ENCODE data around the gene NTNG2. TPM values are rescaled to one million over a fixed set of nuclear protein-coding genes. Genes with fewer than 3 reads are reported as not detected.

NTNG2 gene
- total and polyA plus RNA-seq, 9 donors = 0.23 to 1.3 (median 0.56) TPM

DNA sequence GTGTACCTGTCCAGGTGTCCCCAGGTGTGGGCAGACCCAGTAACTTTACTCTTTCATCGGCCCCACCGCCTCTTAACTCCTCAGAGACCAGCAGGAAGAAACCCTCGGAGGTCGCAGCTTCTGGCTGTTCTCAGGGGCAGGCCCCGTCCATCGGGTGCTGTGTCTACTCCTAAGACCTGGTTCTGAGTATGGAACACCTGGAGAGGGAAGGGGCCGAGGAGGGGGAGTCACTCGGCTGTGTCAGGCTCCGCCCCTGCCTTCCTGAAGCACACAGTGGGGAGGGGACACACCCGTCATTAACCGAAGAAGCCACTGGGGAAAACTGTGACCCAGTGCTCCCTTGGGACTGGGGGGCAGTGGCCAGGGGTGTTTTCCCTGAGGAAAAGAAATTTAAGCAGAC, 22.3 kb downstream of the NTNG2 start:
- Histone ChIP-seq H3K9me3 (replicated peaks; ENCODE audit: control insufficient read depth, low read depth, low read length) (no peaks in the 10 kb centered on the region), H3K36me3 (ENCODE audit: control insufficient read depth, insufficient read depth, low read length) (no peaks in the 10 kb centered on the region), H3K27ac (ENCODE audit: low read length) (no peak overlapping the region), H3K4me3 (ENCODE audit: low read length) (no peak overlapping the region), H3K4me1 (ENCODE audit: control insufficient read depth, insufficient read depth, low read length) (peaks cover 17% of the 10 kb centered on the region), H3K27me3 (ENCODE audit: control insufficient read depth, insufficient read depth, low read length) (peaks cover 79% of the 10 kb centered on the region)
- whole genome bisulfite sequencing (ENCODE audit: insufficient coverage) = 59% methylated on average over 7 of the region's 11 CpGs
- no peak for DNase-seq

DNA sequence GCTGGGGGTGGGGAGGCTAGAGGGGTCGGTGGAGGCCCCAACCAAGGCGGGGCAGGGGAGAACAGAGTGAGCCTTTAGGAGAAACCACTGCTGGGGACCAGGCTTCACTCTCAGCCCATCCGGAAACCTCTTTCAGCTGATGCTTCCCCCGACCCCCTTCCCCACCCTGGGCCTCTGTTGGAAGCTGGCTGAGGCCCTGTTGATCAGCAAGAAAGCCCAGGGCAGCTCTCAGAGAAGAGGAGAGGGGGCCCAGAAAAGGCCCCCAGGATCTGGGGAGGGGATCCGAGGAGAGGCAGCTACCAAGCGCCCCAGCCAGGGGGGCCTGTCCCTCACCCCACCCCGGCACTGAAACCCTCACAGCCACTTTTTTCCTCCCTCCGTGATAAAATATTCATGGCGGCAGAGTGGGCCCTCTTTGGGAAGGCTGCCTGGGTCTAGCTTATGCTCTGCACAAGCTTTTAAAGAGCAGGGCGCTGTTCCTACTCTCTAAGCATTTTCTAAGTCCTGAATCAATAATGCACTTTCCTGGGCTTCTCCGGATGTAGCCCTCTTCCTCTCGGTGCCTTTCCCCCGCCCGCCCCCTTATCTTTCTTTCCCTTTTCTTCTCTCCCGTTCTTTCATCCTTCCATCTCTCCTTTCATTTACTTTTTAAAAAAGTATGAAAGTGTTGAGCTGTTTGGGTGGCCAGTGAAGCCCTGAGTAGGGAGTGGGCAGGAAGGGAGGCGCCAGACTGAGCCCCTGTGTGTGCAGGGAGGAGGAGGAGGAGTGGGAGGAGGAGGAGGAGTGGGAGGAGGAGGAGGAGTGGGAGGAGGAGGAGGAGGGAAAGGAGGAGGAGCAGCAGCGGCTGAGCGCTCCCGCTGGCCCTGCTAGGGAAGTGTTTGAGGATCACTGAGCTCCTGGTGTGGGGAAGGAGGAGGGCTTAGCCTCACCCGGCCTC, 23.5 kb downstream of the NTNG2 start:
- peaks cover 78% of the 10 kb centered on the region for H3K27me3 ChIP-seq (ENCODE audit: control insufficient read depth, insufficient read depth, low read length)
- peak; percentile 23 for DNase-seq

DNA sequence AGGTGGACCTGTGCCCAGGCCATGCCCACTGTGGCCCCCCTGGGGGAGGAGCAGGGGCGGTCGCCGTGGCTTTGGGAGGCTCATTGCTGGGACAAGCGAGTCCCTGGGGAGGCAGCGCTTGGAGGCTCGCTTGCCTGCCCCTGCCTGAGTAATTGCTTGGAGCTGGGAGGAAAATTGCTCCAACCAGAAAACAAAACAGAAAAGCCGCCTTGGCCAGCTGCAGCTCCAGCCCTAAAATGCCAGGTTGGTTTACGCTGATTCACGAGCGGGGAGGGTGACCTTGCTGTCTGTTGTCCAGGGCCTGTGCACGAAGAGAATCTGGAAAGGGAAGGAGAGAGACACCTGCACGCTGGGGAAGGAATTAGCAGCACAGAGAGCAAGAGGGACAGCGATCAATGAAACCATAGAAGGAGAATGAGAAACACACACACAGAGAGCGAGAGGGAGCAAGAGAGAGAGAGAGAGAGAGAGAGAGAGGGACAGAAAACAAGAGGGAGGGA, 25.3 kb downstream of the NTNG2 start:
- Histone ChIP-seq H3K4me1 (ENCODE audit: control insufficient read depth, insufficient read depth, low read length) (peaks cover 12% of the 10 kb centered on the region), H3K27me3 (ENCODE audit: control insufficient read depth, insufficient read depth, low read length) (peaks cover 69% of the 10 kb centered on the region), H3K27ac (ENCODE audit: low read length) (no peak overlapping the region), H3K4me3 (ENCODE audit: low read length) (no peak overlapping the region), H3K36me3 (ENCODE audit: control insufficient read depth, insufficient read depth, low read length) (no peaks in the 10 kb centered on the region), H3K9me3 (replicated peaks; ENCODE audit: control insufficient read depth, low read depth, low read length) (no peaks in the 10 kb centered on the region)
- 12% methylated on average over 10 of the region's 14 CpGs for WGBS (ENCODE audit: insufficient coverage)
- DNase-seq = no peak

More for the DNA sequence above, 23.5 kb downstream of the NTNG2 start:
- Histone ChIP-seq H3K36me3 (ENCODE audit: control insufficient read depth, insufficient read depth, low read length) (no peaks in the 10 kb centered on the region), H3K4me1 (ENCODE audit: control insufficient read depth, insufficient read depth, low read length) (peaks cover 17% of the 10 kb centered on the region), H3K4me3 (ENCODE audit: low read length) (no peak overlapping the region), H3K9me3 (replicated peaks; ENCODE audit: control insufficient read depth, low read depth, low read length) (no peaks in the 10 kb centered on the region), H3K27ac (ENCODE audit: low read length) (peak overlapping the region; percentile 13)
- WGBS (ENCODE audit: insufficient coverage) = 18% methylated on average over 6 of the region's 20 CpGs

DNA sequence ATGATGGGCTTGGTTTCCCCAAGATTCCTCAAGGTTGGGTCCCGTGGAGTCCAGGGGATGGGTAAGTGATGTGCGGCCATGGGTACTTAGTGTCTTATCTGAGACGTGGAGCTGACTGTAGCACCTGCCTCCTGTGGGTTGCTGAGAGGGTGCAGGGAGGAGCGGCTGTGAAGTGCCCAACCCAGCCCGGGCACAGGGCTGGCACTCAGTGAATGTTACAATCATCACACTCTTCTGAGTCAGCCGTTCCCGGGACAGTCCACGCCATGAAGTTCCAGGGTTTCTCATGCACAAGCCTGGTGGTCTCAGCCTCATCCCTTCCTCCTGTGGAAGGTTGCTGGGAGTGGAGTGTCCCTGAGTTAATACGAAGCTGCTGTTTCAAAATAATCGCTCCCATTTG, 29.1 kb downstream of the NTNG2 start:
- H3K27me3 ChIP-seq (ENCODE audit: control insufficient read depth, insufficient read depth, low read length) = peaks cover 35% of the 10 kb centered on the region
- no peak for DNase-seq
- H3K36me3 ChIP-seq (ENCODE audit: control insufficient read depth, insufficient read depth, low read length) = no peaks in the 10 kb centered on the region
- H3K27ac ChIP-seq (ENCODE audit: low read length) = no peak overlapping the region
- 95% methylated on average over 4 of the region's 10 CpGs for whole genome bisulfite sequencing (ENCODE audit: insufficient coverage)
- H3K4me3 ChIP-seq (ENCODE audit: low read length) = no peak overlapping the region
- no peaks in the 10 kb centered on the region for H3K9me3 ChIP-seq (replicated peaks; ENCODE audit: control insufficient read depth, low read depth, low read length)
- H3K4me1 ChIP-seq (ENCODE audit: control insufficient read depth, insufficient read depth, low read length) = peaks cover 3% of the 10 kb centered on the region

DNA sequence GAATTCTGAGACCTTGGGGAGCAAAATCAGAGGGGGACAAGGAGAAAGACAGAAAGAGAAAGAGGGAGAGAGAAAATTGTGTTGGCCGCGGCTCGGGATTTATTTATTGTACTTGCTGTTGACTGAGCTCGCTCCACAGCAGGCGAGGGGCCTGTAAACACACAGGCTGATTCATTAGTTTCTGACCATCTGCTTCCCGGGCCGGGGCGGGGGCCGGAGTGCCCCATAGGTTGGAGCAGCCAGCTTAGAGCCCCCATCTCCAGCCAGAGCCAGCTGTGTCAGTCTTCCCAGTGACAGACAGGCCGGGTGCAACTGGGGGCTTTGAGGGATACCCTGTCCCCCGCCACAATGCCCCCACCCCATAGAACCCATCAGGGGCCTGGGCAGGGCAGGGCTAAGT, 30.9 kb downstream of the NTNG2 start:
- Histone ChIP-seq H3K27me3 (ENCODE audit: control insufficient read depth, insufficient read depth, low read length) (peaks cover 19% of the 10 kb centered on the region), H3K4me3 (ENCODE audit: low read length) (no peak overlapping the region), H3K4me1 (ENCODE audit: control insufficient read depth, insufficient read depth, low read length) (no peaks in the 10 kb centered on the region), H3K27ac (ENCODE audit: low read length) (no peak overlapping the region), H3K36me3 (ENCODE audit: control insufficient read depth, insufficient read depth, low read length) (no peaks in the 10 kb centered on the region), H3K9me3 (replicated peaks; ENCODE audit: control insufficient read depth, low read depth, low read length) (no peaks in the 10 kb centered on the region)
- 38% methylated on average over 7 of the region's 11 CpGs for WGBS (ENCODE audit: insufficient coverage)
- DNase-seq = no peak

DNA sequence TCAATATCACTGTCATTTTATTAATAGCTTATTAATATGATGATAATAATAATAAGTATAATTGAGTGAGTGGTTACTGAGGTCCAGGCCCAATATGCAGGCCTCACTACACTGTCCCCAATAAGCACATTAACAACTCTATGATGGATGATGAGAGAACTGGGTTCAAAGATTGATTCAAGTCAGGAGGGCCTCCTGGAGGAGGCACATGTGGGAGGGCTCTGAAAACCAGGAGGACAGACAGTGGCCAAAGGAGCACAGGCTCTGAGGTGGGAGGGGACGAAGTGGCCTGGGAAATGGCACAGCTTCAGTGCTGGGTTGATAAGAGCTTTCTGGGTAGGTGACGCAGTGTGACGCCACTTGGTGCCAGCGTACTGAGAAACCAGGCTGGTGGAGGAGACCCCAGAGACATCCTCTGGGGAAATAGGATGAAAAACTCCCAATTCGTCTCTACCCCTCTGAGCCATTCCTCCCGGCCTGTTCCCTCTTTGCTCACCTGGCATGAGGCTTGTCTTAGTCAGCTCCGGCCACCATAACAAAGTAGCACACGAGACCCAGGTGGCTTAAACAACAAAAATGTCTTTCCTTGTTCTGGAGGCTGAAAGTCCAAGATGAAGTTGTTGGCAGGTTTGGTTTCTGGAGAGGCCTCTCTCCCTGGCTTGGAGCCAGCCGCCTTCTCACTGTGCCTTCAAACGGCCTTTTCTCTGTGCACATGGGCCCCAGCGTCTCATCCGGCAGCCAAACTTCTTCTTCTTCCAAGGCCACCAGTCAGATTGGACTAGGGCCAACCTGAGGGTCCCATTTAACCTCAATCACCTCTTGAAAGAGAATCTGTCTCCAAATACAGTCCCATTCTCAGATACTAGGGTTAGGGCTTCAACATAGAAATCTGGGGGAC, 31.6 kb downstream of the NTNG2 start:
- H3K4me3 ChIP-seq (ENCODE audit: low read length) = no peak overlapping the region
- no peaks in the 10 kb centered on the region for H3K36me3 ChIP-seq (ENCODE audit: control insufficient read depth, insufficient read depth, low read length)
- peaks cover 11% of the 10 kb centered on the region for H3K27me3 ChIP-seq (ENCODE audit: control insufficient read depth, insufficient read depth, low read length)
- H3K4me1 ChIP-seq (ENCODE audit: control insufficient read depth, insufficient read depth, low read length) = no peaks in the 10 kb centered on the region
- 74% methylated on average over 10 of the region's 12 CpGs for WGBS (ENCODE audit: insufficient coverage)
- no peaks in the 10 kb centered on the region for H3K9me3 ChIP-seq (replicated peaks; ENCODE audit: control insufficient read depth, low read depth, low read length)
- DNase-seq = no peak
- no peak overlapping the region for H3K27ac ChIP-seq (ENCODE audit: low read length)

DNA sequence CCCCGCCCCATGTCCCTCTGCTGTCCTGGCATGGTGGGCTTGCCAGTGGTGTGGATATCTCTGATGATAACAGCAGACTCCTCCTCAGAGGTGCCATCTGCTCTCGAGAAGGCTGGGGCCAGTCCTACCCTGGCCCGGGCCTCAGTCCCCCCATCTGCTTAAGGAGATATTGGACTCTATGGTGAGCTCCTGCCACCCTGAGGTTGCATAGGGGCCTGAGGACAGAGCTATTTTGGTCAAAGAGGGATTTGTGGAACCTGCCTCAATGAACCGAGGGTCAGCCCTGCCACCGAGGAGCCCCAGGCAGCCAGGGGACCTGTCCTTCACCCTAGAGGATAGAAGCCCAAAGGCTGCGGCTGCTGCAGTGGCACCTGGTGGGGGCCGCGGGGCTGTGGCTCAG, 32.6 kb downstream of the NTNG2 start:
- peaks cover 5% of the 10 kb centered on the region for H3K27me3 ChIP-seq (ENCODE audit: control insufficient read depth, insufficient read depth, low read length)
- no peaks in the 10 kb centered on the region for H3K36me3 ChIP-seq (ENCODE audit: control insufficient read depth, insufficient read depth, low read length)
- H3K9me3 ChIP-seq (replicated peaks; ENCODE audit: control insufficient read depth, low read depth, low read length) = no peaks in the 10 kb centered on the region
- H3K4me3 ChIP-seq (ENCODE audit: low read length) = no peak overlapping the region
- 68% methylated on average over 8 of the region's 8 CpGs for WGBS (ENCODE audit: insufficient coverage)
- H3K27ac ChIP-seq (ENCODE audit: low read length) = no peak overlapping the region
- DNase-seq = no peak
- H3K4me1 ChIP-seq (ENCODE audit: control insufficient read depth, insufficient read depth, low read length) = no peaks in the 10 kb centered on the region

DNA sequence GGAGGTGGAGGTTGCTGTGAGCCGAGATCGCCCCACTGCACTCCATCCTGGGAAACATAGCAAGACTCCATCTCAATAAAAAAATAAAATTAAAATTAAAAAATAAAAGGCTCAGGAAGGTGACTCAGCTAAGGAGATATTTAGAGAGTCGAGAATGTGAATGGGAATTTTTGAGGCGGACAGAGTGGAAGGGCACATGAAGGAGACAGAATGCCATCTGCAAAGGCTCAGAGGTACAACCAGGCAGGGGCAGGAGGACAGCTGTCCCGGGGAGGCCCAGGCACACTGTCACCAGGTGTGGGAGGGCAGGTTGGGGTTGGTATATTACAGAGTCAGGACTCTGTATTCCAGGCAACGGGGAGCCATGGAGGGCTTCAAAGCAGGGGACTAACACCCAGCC, 35.5 kb downstream of the NTNG2 start:
- 77% methylated on average over 4 of the region's 6 CpGs for WGBS (ENCODE audit: insufficient coverage)
- Histone ChIP-seq H3K27me3 (ENCODE audit: control insufficient read depth, insufficient read depth, low read length) (peaks cover 16% of the 10 kb centered on the region), H3K9me3 (replicated peaks; ENCODE audit: control insufficient read depth, low read depth, low read length) (no peaks in the 10 kb centered on the region), H3K27ac (ENCODE audit: low read length) (no peak overlapping the region), H3K36me3 (ENCODE audit: control insufficient read depth, insufficient read depth, low read length) (no peaks in the 10 kb centered on the region), H3K4me3 (ENCODE audit: low read length) (no peak overlapping the region), H3K4me1 (ENCODE audit: control insufficient read depth, insufficient read depth, low read length) (no peaks in the 10 kb centered on the region)
- no peak for DNase-seq

DNA sequence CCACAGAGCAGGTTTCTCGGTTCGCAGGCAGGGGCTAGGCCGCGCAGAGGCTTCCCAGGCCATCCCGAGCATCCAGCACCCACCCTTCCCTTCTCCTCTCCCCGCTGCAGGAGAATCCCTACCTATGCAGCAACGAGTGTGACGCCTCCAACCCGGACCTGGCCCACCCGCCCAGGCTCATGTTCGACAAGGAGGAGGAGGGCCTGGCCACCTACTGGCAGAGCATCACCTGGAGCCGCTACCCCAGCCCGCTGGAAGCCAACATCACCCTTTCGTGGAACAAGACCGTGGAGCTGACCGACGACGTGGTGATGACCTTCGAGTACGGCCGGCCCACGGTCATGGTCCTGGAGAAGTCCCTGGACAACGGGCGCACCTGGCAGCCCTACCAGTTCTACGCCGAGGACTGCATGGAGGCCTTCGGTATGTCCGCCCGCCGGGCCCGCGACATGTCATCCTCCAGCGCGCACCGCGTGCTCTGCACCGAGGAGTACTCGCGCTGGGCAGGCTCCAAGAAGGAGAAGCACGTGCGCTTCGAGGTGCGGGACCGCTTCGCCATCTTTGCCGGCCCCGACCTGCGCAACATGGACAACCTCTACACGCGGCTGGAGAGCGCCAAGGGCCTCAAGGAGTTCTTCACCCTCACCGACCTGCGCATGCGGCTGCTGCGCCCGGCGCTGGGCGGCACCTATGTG, 36.1 kb downstream of the NTNG2 start:
- no peak overlapping the region for H3K4me3 ChIP-seq (ENCODE audit: low read length)
- H3K27ac ChIP-seq (ENCODE audit: low read length) = no peak overlapping the region
- H3K4me1 ChIP-seq (ENCODE audit: control insufficient read depth, insufficient read depth, low read length) = no peaks in the 10 kb centered on the region
- H3K36me3 ChIP-seq (ENCODE audit: control insufficient read depth, insufficient read depth, low read length) = no peaks in the 10 kb centered on the region
- WGBS (ENCODE audit: insufficient coverage) = 92% methylated on average over 53 of the region's 58 CpGs
- no peaks in the 10 kb centered on the region for H3K9me3 ChIP-seq (replicated peaks; ENCODE audit: control insufficient read depth, low read depth, low read length)
- H3K27me3 ChIP-seq (ENCODE audit: control insufficient read depth, insufficient read depth, low read length) = peaks cover 17% of the 10 kb centered on the region
- no peak for DNase-seq
